BJ (cell line): Measurements from ENCODE around the gene ID1. TPM values are rescaled to one million over a fixed set of nuclear protein-coding genes. Genes with fewer than 3 reads are reported as not detected.
"Not testable (repeated sequence)": the region's sequence is repeated elsewhere in the genome, so short reads cannot be mapped to it uniquely, and the experiment has no call there.

Experiments used
- CTCF ChIA-PET: fragments of 350-600 bp; formaldehyde crosslinking; extraction: SDS; loops from one replicate; lab custom pipeline; 2021; ENCODE audit warnings: antibody characterized with exemption, inconsistent platforms; lab: Yijun Ruan, JAX
- POLR2A ChIA-PET: fragments of 300-600 bp; sonication (Branson Sonifier 250); formaldehyde crosslinking; extraction: SDS; loops from one replicate; lab custom pipeline; 2021; ENCODE audit warnings: antibody characterized with exemption; lab: Charles Lee
- DNase-seq: peaks from one replicate; pipeline ENCODE4 v3.0.0-alpha.2; 2011; ENCODE audit warnings: low read depth
- H3K27me3 ChIP-seq: 2 replicates; pipeline ENCODE4 v1.6.0; 2011; ENCODE audit warnings: low read length; ENCODE audit not compliant: control insufficient read depth, insufficient read depth
- H3K36me3 ChIP-seq: 2 replicates; pipeline ENCODE4 v1.5.1; 2011; ENCODE audit warnings: low read length; ENCODE audit not compliant: control insufficient read depth, insufficient read depth
- H3K4me3 ChIP-seq: 2 replicates; pipeline ENCODE4 v1.5.1; 2011; ENCODE audit warnings: low read depth, mild to moderate bottlenecking, control low read depth, low read length
- polyA plus RNA-seq: library from polyadenylated mRNA; depleted of rRNA; stranded (reverse); fragments of >200 nt; gene quantifications from 2 replicates; pipeline ENCODE4 v1.2.3, GENCODE V29; 2011
- TF ChIP-seq, protein P1 (sequence below): IDR thresholded peaks from 2 replicates; pipeline ENCODE4 v1.5.1; 2011; ENCODE audit warnings: low read depth, mild to moderate bottlenecking, control low read depth, inconsistent platforms, low read length, moderate library complexity; ENCODE audit not compliant: insufficient read depth

The ID1 gene
- polyA plus RNA-seq, 1 experiment, result 135 TPM

DNA sequence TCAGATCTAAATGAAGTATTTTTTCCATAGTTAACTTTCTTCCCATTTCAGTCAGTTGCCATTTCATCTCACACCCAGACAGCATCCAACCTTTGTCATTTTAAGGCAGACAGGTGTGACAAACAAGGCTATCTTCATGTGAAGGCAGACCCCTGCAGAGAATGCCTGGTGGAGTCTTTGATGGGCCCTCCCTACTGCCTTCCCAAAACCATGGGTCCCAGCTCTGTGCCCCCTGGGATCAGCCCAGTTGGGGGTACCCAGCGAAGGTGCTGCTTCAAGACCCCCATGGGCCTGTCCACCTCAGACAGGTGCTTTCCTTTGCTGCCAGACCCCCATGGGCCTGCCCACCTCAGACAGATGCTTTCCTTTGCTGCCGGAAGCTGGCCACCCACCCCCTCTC lies 28.3 kb upstream of the ID1 start:
- Histone ChIP-seq H3K36me3 (no peaks in the 10 kb centered on the region), H3K4me3 (no peak overlapping the region), H3K27me3 (no peaks in the 10 kb centered on the region)
- no peak for DNase-seq
- TF ChIP-seq, protein P1, sequence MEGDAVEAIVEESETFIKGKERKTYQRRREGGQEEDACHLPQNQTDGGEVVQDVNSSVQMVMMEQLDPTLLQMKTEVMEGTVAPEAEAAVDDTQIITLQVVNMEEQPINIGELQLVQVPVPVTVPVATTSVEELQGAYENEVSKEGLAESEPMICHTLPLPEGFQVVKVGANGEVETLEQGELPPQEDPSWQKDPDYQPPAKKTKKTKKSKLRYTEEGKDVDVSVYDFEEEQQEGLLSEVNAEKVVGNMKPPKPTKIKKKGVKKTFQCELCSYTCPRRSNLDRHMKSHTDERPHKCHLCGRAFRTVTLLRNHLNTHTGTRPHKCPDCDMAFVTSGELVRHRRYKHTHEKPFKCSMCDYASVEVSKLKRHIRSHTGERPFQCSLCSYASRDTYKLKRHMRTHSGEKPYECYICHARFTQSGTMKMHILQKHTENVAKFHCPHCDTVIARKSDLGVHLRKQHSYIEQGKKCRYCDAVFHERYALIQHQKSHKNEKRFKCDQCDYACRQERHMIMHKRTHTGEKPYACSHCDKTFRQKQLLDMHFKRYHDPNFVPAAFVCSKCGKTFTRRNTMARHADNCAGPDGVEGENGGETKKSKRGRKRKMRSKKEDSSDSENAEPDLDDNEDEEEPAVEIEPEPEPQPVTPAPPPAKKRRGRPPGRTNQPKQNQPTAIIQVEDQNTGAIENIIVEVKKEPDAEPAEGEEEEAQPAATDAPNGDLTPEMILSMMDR, result no peak
- POLR2A ChIA-PET, result no interaction called here
- CTCF ChIA-PET, result interaction anchor here (1.7 to 2.3 kb wide), 2 partner anchors 14 to 36 kb away, joined by 3 to 10 read pairs; no protein-coding TSS in a partner anchor

DNA sequence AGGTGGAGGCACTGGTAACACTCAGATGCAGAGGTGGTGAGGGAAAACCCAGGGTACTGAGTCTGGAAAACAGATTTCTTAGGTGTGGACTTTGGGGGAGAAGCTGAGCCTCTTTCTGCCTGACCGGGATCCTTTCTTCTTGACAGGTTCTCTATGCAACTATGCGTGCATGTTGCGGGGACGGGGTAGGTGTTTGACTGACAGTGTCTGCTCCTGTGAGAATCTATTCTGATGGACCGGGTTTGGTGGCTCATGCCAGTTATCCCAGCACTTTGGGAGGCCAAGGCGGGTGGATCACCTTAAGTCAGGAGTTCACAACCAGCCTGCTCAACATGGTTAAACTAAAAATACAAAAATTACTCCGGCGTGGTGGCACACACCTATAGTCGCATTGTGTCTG lies 27.9 kb upstream of the ID1 start:
- Histone ChIP-seq H3K36me3 (no peaks in the 10 kb centered on the region), H3K27me3 (no peaks in the 10 kb centered on the region), H3K4me3 (no peak overlapping the region)
- TF ChIP-seq, protein P1, result no peak
- ChIA-PET POLR2A (no interaction called here), CTCF (interaction anchor here (1.7 to 2.3 kb wide), 2 partner anchors 14 to 35 kb away, joined by 3 to 10 read pairs; no protein-coding TSS in a partner anchor)
- DNase-seq, result no peak

DNA sequence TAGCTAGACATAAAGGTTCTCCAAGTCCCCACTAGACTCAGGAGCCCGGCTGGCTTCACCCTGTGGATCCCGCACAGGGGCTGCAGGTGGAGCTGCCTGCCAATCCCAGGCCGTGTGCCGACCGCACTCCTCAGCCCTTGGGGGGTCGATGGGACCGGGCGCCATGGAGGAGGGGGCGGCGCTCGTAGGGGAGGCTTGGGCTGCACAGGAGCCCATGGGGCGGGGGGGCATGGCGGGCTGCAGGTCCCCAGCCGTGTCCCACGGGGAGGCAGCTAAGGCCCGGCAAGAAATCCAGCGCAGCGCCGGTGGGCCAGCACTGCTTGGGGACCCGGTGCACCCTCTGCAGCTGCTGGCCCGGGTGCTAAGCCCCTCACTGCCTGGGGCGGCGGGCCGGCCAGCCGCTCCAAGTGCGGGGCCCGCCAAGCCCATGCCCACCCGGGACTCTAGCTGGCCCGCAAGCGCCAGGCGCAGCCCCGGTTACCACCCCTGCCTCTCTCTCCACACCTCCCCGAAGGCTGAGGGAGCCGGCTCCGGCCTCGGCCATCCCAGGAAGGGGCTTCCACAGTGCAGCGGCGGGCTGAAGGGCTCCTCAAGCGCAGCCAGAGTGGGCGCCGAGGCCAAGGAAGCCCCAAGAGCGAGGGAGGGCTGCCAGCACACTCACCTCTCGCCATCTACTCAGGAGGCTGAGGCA lies 26.5 kb upstream of the ID1 start:
- no peak overlapping the region for H3K4me3 ChIP-seq
- ChIA-PET CTCF (interaction anchor here (0.7 to 2.3 kb wide), 4 partner anchors 9 to 75 kb away, joined by 3 to 10 read pairs (median 4); no protein-coding TSS in a partner anchor), POLR2A (no interaction called here)
- TF ChIP-seq, protein P1, result no peak
- no peaks in the 10 kb centered on the region for H3K36me3 ChIP-seq
- no peak for DNase-seq
- H3K27me3 ChIP-seq, result no peaks in the 10 kb centered on the region

DNA sequence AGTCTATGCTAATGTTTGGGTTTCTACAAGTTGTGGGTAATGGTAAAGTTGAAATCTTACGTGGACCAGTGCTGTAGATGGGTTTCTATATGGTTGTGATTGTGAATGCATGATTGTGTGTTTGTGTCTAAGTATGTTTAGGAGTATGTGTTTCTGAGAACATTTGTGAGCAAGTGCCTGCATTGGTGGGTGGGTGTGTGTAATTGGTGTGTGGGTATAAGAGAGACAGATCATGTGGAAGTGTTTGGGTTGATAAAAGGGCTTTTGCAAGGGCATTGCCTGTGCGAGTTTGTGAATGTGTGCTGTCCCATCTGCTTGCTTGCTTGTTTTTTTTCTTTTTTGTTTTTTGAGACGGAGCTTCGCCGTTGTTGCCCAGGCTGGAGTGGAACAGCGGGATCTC lies 25.8 kb upstream of the ID1 start:
- TF ChIP-seq, protein P1, result no peak
- ChIA-PET POLR2A (no interaction called here), CTCF (no interaction called here)
- Histone ChIP-seq H3K36me3 (no peaks in the 10 kb centered on the region), H3K27me3 (no peaks in the 10 kb centered on the region), H3K4me3 (no peak overlapping the region)
- DNase-seq, result no peak

DNA sequence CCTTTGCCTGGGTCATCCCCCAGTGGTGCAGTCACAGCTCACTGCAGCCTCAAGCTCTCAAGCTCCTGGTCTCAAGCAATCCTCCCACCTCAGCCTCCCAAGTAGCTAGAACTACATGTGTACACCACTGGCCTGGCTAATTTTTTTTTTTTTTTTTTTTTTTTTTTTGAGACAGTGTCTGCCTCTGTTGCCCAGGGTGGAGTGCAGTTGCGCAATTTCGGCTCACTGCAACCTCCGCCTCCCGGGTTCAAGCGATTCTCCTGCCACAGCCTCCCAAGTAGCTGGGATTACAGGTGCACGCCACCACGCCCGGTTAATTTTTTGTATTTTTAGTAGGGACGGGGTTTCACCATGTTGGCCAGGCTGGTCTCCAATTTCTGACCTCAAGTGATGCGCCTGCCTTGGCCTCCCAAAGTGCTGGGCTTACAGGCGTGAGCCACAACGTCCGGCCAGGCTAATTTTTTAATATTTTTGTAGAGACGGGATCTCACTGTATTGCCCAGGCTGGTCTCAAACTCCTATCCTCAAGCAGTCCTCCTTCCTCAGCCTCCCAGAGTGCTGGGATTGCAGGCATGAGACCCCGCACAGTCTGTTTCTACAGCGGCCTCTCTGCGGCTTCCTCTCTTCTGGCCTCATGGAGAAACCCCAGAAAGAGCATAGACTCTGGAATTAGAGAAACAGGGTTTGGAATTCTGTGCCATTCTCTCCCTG lies 25.0 kb upstream of the ID1 start:
- H3K27me3 ChIP-seq, DNase-seq, CTCF ChIA-PET, H3K36me3 ChIP-seq, H3K4me3 ChIP-seq: not testable (repeated sequence)
- POLR2A ChIA-PET, result interaction anchor here (0.7 kb wide), 2 partner anchors 16 to 33 kb away, joined by 3 to 8 read pairs; no protein-coding TSS in a partner anchor
